GM12878 (cell line): ENCODE measurements around the gene KCNC4.

Source experiments
- FOXM1 ChIP-seq: IDR thresholded peaks from 2 replicates; pipeline ENCODE4 v1.6.1; 2012; ENCODE audit warnings: low read depth, mild to moderate bottlenecking, inconsistent platforms, low read length, moderate library complexity
- HDGF ChIP-seq: fragments of 450-650 bp; IDR thresholded peaks from 2 replicates; pipeline ENCODE4 v1.6.1; 2016; ENCODE audit warnings: antibody characterized with exemption
- JUND ChIP-seq: IDR thresholded peaks from 2 replicates; pipeline ENCODE4 v1.6.1; 2012; ENCODE audit warnings: low read depth, mild to moderate bottlenecking, low read length, improper control_type of control experiment, moderate library complexity
- PAX8 ChIP-seq: fragments of 450-650 bp; IDR thresholded peaks from 2 replicates; pipeline ENCODE4 v1.6.1; 2017; ENCODE audit warnings: mild to moderate bottlenecking, moderate library complexity
- ZNF384 ChIP-seq: IDR thresholded peaks from 2 replicates; pipeline ENCODE4 v1.6.1; 2012; ENCODE audit warnings: low read depth, mild to moderate bottlenecking, low read length, improper control_type of control experiment, borderline replicate concordance
- TF ChIP-seq, protein P1 (sequence below), 3 experiments: IDR thresholded peaks in 2 of 3; conservative IDR thresholded peaks in 1 of 3; 2 replicates each; pipeline ENCODE4 v1.5.1; 2011; ENCODE audit warnings: low read depth in 3 of 3, low read length in 3 of 3, mild to moderate bottlenecking in 3 of 3, control low read depth in 2 of 3, moderate library complexity in 2 of 3, inconsistent platforms in 1 of 3, mixed read lengths in 1 of 3; ENCODE audit not compliant: control insufficient read depth in 2 of 3, insufficient read depth in 1 of 3; ENCODE audit errors: extremely low read depth in 1 of 3

DNA sequence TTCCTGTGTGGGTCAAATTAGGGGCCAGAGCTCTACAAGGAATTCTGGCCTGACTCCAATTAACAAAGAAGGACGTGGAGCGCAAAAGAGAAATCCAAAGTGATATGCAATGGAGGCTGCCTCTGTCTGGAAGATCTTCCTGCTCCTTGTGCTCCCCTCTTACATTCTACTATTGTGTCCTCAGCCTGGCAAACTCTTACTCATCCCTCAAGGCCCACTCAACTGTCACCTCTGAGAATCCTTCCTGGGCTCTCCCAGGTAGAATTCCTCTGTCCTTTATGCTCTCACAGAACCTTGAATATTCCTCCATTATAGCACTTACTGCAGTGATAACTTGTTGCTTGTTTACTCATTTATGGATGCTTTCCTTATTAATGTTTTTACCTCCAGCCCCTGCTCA is 31.4 kb downstream of the KCNC4 start:
- TF ChIP-seq HDGF (no peak), ZNF384 (no peak), PAX8 (no peak), JUND (no peak), FOXM1 (no peak)
- TF ChIP-seq, protein P1, sequence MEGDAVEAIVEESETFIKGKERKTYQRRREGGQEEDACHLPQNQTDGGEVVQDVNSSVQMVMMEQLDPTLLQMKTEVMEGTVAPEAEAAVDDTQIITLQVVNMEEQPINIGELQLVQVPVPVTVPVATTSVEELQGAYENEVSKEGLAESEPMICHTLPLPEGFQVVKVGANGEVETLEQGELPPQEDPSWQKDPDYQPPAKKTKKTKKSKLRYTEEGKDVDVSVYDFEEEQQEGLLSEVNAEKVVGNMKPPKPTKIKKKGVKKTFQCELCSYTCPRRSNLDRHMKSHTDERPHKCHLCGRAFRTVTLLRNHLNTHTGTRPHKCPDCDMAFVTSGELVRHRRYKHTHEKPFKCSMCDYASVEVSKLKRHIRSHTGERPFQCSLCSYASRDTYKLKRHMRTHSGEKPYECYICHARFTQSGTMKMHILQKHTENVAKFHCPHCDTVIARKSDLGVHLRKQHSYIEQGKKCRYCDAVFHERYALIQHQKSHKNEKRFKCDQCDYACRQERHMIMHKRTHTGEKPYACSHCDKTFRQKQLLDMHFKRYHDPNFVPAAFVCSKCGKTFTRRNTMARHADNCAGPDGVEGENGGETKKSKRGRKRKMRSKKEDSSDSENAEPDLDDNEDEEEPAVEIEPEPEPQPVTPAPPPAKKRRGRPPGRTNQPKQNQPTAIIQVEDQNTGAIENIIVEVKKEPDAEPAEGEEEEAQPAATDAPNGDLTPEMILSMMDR (IDR thresholded peaks at IDR 0.05 in 2 of 3, conservative IDR thresholded peaks at IDR 0.05 in 1 of 3; ENCODE audit: control insufficient read depth in 2 of 3, extremely low read depth in 1 of 3, insufficient read depth in 1 of 3, low read depth in 3 of 3, low read length in 3 of 3), result no peak
